Tibial nerve (tissue), 3 donors: Measurements from ENCODE around the gene CHN1.

Source experiments
- POLR2A ChIP-seq, 2 donors: fragments of 450-650 bp; IDR thresholded peaks; one replicate each; pipeline ENCODE4 v1.6.1; 2017; ENCODE audit warnings: antibody characterized with exemption in 2 of 2, mild to moderate bottlenecking in 2 of 2, moderate library complexity in 2 of 2
- TF ChIP-seq, protein P1 (sequence below), 5 experiments: fragments of 200-600 bp in 3 of 5; fragments of 450-650 bp in 2 of 5; sonication (generic) in 3 of 5; IDR thresholded peaks; one replicate each; pipeline ENCODE4 v1.5.1; 2016 to 2019; ENCODE audit warnings: antibody characterized with exemption in 5 of 5, mild to moderate bottlenecking in 3 of 5, moderate library complexity in 2 of 5

DNA sequence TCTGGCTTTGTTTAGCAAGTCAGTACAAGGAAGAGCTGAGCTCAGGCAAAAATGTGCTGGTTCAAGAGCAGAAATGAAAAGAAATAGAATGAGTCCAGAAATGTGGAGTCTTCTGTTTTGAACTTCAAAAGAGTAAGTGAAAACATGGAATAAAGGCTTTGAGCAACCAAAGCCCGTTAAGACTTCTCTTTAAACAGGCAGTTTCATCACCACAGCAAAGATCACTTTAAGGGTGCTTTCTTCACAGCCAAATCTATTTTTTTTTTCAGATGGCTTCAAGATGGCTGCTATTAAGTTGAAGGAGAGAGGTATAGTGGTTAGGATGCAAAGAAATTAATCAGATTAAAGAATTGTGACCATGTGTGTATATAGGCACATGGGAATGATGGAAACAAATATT is 238.9 kb downstream of the CHN1 start:
- TF ChIP-seq, protein P1, sequence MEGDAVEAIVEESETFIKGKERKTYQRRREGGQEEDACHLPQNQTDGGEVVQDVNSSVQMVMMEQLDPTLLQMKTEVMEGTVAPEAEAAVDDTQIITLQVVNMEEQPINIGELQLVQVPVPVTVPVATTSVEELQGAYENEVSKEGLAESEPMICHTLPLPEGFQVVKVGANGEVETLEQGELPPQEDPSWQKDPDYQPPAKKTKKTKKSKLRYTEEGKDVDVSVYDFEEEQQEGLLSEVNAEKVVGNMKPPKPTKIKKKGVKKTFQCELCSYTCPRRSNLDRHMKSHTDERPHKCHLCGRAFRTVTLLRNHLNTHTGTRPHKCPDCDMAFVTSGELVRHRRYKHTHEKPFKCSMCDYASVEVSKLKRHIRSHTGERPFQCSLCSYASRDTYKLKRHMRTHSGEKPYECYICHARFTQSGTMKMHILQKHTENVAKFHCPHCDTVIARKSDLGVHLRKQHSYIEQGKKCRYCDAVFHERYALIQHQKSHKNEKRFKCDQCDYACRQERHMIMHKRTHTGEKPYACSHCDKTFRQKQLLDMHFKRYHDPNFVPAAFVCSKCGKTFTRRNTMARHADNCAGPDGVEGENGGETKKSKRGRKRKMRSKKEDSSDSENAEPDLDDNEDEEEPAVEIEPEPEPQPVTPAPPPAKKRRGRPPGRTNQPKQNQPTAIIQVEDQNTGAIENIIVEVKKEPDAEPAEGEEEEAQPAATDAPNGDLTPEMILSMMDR (IDR thresholded peaks at IDR 0.05), result no peak
- TF ChIP-seq POLR2A (IDR thresholded peaks at IDR 0.05), result no peak
